Measurements from ENCODE around the gene GFRA1. TPM values are rescaled to one million over a fixed set of nuclear protein-coding genes. Genes with fewer than 3 reads are reported as not detected.
"Not testable (repeated sequence)": the region's sequence is repeated elsewhere in the genome, so short reads cannot be mapped to it uniquely, and the experiment has no call there.

The GFRA1 gene
- polyA plus RNA-seq, 1 experiment, result 6.8 TPM

DNA sequence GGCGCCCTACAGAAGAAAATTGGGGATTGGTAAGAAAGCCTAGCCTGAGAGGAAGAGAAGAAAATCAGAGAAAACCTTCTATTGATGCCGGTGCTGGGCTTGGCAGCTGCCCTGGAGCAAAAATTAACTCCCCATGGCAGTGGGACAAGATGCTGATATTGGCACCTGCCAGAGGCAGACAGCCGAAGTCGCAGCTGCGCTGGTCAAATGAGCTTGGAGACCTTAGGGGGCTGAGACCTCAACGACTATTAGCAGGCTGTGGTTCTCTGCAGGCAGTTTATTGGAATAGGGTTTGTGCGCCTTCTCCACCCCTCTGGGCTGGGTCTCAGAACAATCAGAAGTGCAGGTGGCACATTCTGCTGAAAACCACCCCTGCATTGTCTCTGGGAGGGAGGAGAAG, 213.7 kb downstream of the GFRA1 start:
- H3K9me3 ChIP-seq (ENCODE audit: control insufficient read depth, insufficient read depth, low read length), result no peaks in the 10 kb centered on the region
- ChIA-PET POLR2A (no interaction called here), CTCF (interaction anchor here (0.5 kb wide), 1 partner anchor 432 kb away, joined by 5 read pairs; no protein-coding TSS in a partner anchor)
- no peak for DNase-seq (ENCODE audit: low read depth, low spot score)
- no peaks in the 10 kb centered on the region for H3K27me3 ChIP-seq (ENCODE audit: control insufficient read depth, insufficient read depth, low read length)
- H3K27ac ChIP-seq (ENCODE audit: low read depth, low read length), result no peak overlapping the region
- TF ChIP-seq, protein P1, sequence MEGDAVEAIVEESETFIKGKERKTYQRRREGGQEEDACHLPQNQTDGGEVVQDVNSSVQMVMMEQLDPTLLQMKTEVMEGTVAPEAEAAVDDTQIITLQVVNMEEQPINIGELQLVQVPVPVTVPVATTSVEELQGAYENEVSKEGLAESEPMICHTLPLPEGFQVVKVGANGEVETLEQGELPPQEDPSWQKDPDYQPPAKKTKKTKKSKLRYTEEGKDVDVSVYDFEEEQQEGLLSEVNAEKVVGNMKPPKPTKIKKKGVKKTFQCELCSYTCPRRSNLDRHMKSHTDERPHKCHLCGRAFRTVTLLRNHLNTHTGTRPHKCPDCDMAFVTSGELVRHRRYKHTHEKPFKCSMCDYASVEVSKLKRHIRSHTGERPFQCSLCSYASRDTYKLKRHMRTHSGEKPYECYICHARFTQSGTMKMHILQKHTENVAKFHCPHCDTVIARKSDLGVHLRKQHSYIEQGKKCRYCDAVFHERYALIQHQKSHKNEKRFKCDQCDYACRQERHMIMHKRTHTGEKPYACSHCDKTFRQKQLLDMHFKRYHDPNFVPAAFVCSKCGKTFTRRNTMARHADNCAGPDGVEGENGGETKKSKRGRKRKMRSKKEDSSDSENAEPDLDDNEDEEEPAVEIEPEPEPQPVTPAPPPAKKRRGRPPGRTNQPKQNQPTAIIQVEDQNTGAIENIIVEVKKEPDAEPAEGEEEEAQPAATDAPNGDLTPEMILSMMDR (IDR thresholded peaks at IDR 0.05; ENCODE audit: low read depth, low read length), result no peak
- H3K4me3 ChIP-seq (ENCODE audit: low read depth, low read length), result no peak overlapping the region

DNA sequence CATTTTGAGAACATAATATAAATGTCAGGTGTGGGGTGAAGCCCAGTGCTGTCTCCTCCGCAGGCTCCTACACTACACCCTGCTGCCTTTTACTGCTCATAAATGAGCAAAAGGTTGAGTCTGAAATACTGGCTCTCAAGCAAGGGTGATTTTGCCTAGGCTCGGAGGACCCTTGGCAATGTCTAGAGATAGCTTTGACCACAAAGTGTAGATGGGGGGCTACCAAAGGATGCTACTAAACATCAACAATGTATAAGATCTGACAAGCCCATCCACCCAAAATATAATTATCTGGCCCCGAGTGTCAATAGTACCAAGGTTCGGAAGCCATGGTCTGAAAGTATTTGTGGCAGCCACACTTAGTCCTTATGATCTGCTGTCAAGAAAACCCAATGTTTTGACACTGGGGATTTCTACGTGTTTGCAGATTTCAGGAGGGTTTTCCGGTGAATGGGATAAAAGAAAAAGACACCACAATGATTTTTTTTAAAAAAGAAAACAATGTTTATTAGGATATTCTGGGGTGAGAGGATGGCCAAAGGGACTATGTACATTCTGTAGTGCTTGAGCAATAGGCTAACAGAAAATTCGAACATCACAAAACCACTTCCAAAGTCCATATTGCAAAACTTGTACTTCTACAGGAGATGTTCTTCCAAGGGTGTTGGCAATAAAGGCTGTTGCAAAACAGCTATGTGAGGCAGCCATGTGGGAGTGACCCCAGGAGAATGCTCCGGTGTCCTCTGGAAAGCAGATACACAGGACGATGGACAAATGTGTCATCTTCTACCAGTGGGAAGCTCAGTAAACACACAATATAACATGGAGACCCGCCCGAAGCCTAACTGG, 216.3 kb downstream of the GFRA1 start:
- TF ChIP-seq, protein P1 (IDR thresholded peaks at IDR 0.05; ENCODE audit: low read depth, low read length), result no peak
- DNase-seq (ENCODE audit: low read depth, low spot score), result no peak
- POLR2A ChIA-PET, result no interaction called here
- Histone ChIP-seq H3K4me3 (ENCODE audit: low read depth, low read length) (no peak overlapping the region), H3K27me3 (ENCODE audit: control insufficient read depth, insufficient read depth, low read length) (no peaks in the 10 kb centered on the region), H3K27ac (ENCODE audit: low read depth, low read length) (no peak overlapping the region), H3K9me3 (ENCODE audit: control insufficient read depth, insufficient read depth, low read length) (no peaks in the 10 kb centered on the region)
- CTCF ChIA-PET, result no interaction called here

DNA sequence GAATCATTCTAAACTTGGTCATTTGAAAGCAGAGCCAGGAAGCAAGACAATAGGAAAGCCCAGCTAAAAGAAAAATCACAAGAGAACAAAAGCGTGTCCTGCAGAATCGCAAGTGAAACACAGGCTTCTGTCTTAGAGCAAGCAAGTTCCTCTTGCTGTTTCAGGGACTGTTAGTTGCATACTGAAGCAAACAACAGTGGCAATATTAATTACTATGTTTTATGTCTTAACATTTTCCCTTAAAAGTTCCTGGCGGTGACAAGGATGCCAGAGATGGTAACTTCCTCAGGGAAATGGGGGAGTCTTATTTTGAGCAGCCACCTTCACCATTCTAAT, 217.1 kb downstream of the GFRA1 start:
- Histone ChIP-seq H3K9me3 (ENCODE audit: control insufficient read depth, insufficient read depth, low read length) (no peaks in the 10 kb centered on the region), H3K4me3 (ENCODE audit: low read depth, low read length) (no peak overlapping the region), H3K27ac (ENCODE audit: low read depth, low read length) (no peak overlapping the region), H3K27me3 (ENCODE audit: control insufficient read depth, insufficient read depth, low read length) (no peaks in the 10 kb centered on the region)
- POLR2A ChIA-PET, result no interaction called here
- no peak for DNase-seq (ENCODE audit: low read depth, low spot score)
- TF ChIP-seq, protein P1 (IDR thresholded peaks at IDR 0.05; ENCODE audit: low read depth, low read length), result no peak
- CTCF ChIA-PET, result no interaction called here

DNA sequence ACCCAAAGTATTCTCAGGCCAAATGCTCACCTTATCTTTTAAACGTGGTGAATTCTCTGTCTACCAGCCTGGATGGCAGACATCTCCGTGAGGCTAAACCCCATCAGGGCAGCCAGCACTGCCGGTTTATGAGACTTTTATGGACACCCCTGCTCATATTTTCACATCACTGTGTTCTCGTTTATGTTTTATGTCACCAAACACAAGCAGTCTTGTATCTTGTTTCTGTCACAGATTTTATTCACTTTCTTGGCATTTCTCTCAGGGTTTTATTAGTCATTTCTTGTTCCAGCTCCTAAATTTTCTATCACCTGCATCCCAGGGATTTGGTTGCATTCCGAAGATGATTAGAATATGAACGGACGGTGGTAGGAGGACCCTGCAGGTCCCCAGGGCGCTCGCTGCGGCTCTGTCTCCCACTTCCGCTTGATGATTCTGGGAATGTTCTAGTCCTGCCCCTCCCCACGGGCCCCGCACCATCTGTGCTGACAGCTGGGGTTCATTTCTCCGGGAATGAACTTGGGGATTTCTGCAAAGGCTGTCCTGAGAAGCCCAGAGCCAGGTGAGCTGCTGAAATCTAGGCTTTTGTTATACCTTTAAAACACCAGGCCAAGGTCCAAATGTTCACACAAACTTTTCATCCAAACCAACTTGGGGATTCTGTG, 217.6 kb downstream of the GFRA1 start:
- Histone ChIP-seq H3K4me3 (ENCODE audit: low read depth, low read length) (no peak overlapping the region), H3K9me3 (ENCODE audit: control insufficient read depth, insufficient read depth, low read length) (no peaks in the 10 kb centered on the region), H3K27ac (ENCODE audit: low read depth, low read length) (no peak overlapping the region), H3K27me3 (ENCODE audit: control insufficient read depth, insufficient read depth, low read length) (no peaks in the 10 kb centered on the region)
- DNase-seq (ENCODE audit: low read depth, low spot score), result no peak
- POLR2A ChIA-PET, result no interaction called here
- TF ChIP-seq, protein P1 (IDR thresholded peaks at IDR 0.05; ENCODE audit: low read depth, low read length), result no peak
- CTCF ChIA-PET, result no interaction called here

DNA sequence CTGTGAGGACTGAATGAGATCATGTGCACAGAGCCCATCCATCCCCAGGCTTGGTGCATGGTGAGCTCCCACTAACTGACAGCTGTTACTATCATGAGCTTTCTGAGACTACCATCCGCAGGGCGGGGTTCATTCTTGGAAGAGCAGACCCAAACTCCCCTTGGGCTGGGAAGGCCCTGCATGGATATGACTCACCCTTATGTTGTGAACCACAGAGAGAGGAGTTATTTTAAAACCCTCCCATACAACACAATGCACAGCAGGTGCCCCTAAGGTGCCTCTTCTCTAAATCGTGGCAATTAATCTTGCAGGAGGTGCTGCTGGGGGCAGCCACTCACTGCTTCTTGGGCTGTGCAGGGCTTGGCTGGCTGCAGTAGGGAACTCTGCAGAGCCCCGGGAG, 219.1 kb downstream of the GFRA1 start:
- H3K27ac ChIP-seq (ENCODE audit: low read depth, low read length), result no peak overlapping the region
- no peaks in the 10 kb centered on the region for H3K27me3 ChIP-seq (ENCODE audit: control insufficient read depth, insufficient read depth, low read length)
- no peak overlapping the region for H3K4me3 ChIP-seq (ENCODE audit: low read depth, low read length)
- TF ChIP-seq, protein P1 (IDR thresholded peaks at IDR 0.05; ENCODE audit: low read depth, low read length), result no peak
- ChIA-PET POLR2A (no interaction called here), CTCF (no interaction called here)
- no peaks in the 10 kb centered on the region for H3K9me3 ChIP-seq (ENCODE audit: control insufficient read depth, insufficient read depth, low read length)
- no peak for DNase-seq (ENCODE audit: low read depth, low spot score)

DNA sequence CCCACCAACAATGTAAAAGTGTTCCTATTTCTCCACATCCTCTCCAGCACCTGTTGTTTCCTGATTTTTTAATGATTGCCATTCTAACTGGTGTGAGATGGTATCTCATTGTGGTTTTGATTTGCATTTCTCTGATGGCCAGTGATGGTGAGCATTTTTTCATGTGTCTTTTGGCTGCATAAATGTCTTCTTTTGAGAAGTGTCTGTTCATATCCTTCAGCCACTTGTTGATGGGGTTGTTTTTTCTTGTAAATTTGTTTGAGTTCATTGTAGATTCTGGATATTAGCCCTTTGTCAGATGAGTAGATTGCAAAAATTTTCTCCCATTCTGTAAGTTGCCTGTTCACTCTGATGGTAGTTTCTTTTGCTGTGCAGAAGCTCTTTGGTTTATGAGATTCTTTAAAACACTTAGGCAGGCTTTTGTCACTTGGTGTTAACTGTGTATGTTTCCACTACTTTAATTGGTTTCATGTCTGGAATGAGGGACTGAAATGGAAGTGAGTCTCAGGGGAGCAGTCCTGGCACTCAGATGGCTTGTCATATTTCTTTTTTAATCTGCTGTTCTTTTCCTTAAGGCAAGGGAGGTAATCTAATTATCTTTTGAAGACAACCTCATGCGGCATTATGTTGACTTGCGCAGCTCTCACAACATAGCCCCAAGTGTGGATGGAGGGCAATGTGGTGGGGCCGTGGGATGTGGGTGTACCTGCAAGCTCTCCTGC, 219.8 kb downstream of the GFRA1 start:
- H3K9me3 ChIP-seq (ENCODE audit: control insufficient read depth, insufficient read depth, low read length); H3K27me3 ChIP-seq (ENCODE audit: control insufficient read depth, insufficient read depth, low read length); CTCF ChIA-PET; H3K4me3 ChIP-seq (ENCODE audit: low read depth, low read length); POLR2A ChIA-PET; H3K27ac ChIP-seq (ENCODE audit: low read depth, low read length); DNase-seq (ENCODE audit: low read depth, low spot score): not testable (repeated sequence)

DNA sequence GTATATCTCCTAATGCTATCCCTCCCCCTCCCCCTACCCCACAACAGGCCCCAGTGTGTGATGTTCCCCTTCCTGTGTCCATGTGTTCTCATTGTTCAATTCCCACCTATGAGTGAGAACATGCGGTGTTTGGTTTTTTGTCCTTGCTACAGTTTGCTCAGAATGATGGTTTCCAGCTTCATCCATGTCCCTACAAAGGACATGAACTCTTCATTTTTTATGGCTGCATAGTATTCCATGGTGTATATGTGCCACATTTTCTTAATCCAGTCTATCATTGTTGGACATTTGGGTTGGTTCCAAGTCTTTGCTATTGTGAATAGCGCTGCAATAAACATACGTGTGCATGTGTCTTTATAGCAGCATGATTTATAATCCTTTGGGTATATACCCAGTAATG, 220.5 kb downstream of the GFRA1 start:
- POLR2A ChIA-PET; CTCF ChIA-PET; DNase-seq (ENCODE audit: low read depth, low spot score); H3K27me3 ChIP-seq (ENCODE audit: control insufficient read depth, insufficient read depth, low read length); H3K27ac ChIP-seq (ENCODE audit: low read depth, low read length); H3K9me3 ChIP-seq (ENCODE audit: control insufficient read depth, insufficient read depth, low read length); H3K4me3 ChIP-seq (ENCODE audit: low read depth, low read length): not testable (repeated sequence)
